ENCODE data around the gene COL4A6. TPM values are rescaled to one million over a fixed set of nuclear protein-coding genes. Genes with fewer than 3 reads are reported as not detected.

COL4A6 gene
- total RNA-seq, 1 experiment from 2014 or later, result 177 TPM

GRCh38 chrX:108165383-108166111 is 272.7 kb downstream of the COL4A6 start:
- DNase-seq (ENCODE audit: extremely low read depth, low read depth), result peak; percentile 34

GRCh38 chrX:108163333-108164082 is 274.7 kb downstream of the COL4A6 start:
- no peak for DNase-seq (ENCODE audit: extremely low read depth, low read depth)

GRCh38 chrX:108162265-108162664 is 276.0 kb downstream of the COL4A6 start:
- no peak for DNase-seq (ENCODE audit: extremely low read depth, low read depth)

- DNase-seq (ENCODE audit: extremely low read depth, low read depth), result no peak
These were observed 277.9 kb downstream of the COL4A6 start for GRCh38 chrX:108160309-108160708.

GRCh38 chrX:108159028-108159670 is 279.1 kb downstream of the COL4A6 start:
- no peak for DNase-seq (ENCODE audit: extremely low read depth, low read depth)

- DNase-seq (ENCODE audit: extremely low read depth, low read depth), result no peak
These were observed 280.6 kb downstream of the COL4A6 start for GRCh38 chrX:108157628-108158027.

DNA sequence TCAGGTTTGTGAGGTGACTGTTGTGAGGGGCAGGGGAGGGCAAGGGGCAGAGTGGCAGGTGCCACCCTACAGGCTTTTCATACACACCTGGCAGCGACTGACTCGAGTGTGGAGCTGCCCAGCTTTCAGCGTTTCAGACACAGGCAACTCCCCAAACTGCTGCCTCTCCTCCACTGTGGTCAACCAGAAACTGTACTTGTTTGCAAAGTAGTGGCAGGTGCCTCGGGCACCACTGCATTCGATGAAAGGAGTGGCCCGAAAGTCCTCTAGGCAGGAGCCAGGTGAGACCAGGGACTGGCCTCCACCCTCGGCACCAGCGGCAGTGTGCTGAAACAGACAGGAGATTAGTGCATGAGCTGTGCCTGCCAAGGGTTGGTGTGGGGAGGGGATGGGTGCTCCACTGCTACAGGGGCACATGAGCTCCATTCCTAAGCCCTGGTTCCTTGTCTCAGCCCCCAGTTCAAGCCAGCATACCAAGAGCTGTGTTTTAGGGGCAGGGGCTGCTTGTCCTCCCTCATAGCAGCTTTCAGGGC is 281.2 kb downstream of the COL4A6 start:
- no peak for DNase-seq (ENCODE audit: extremely low read depth, low read depth)

DNA sequence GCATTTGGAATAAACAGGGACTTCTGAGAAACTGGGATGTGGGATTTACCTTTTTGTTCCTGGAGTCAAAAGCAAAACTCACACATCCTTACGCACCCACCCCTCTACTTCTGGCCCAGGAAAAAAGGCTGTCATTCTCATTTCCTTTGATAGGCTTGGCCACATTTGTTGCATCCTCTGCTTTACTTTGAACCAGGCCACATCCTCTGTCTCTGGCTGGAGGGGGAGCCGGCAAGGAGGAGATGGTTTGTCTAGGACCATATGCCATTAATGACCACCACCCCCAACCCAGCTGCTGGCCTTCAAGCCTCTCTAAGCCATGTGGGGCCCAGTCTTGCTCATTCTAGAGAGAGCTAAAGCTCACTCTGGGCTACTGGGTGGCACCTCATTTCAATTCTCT is 282.1 kb downstream of the COL4A6 start:
- no peak for DNase-seq (ENCODE audit: extremely low read depth, low read depth)

GRCh38 chrX:108148524-108148923 is 289.7 kb downstream of the COL4A6 start:
- DNase-seq (ENCODE audit: extremely low read depth, low read depth), result no peak

DNA sequence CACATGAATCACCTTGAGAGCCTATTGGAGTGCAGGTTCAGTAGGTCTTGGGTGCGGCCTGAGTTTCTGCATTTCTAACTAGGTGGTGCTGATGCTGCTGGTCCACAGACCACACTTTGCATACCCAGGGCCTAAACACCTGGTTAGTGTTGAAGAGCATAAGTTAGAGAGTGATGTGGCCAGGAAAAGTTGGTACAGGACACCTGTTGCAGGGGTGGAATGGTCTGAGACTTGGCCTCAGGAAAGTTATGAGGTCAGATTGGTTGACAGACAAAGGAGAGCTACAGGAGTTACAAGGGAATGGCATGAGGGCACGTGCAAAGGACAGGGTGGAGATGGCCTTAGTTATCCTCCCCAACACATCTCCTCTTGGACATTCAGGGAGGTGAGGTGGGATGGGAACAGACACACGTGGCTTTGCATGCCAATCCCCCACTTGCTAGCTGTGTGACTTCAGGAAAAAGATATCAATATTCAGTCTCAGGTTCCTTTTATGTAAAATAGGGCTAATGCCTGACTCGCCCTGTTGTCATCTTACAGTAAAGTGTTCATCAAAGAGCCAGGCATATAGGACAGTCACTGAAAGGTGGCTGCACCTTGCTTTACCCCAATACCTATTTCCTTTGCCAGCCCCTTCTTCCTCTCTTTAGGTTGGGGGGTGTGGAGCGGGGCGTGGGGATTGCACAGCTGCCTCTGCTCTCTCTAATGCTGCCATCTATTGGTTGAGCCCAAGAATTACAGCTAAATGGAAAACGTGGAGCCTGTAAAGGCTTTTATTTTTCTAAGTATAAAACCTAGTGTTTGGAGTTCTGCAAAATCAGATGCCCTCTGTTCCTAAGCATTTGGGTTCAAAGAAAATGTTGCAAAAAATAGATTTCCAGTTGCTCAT is 299.2 kb downstream of the COL4A6 start:
- no peak for DNase-seq (ENCODE audit: extremely low read depth, low read depth)

DNA sequence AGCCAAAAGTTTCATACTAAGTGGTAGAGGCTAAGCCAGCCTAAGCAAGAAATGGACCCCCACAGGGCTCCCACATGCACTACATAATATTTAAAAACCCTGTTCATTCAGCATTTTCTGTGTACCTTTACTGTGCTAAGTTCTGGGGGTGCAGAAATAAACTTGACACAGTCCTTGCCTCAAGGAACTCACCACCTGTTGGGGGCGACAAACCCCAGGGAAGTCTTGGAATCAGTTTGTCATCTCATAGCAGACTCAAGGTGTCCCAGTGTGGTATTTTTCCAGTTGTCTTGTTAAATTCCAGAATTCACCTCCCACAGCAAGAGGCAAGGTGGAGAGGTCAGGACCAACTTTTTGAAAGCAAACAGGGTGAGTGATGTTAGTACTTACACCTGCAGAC is 303.5 kb downstream of the COL4A6 start:
- DNase-seq (ENCODE audit: extremely low read depth, low read depth), result peak; percentile 6

- DNase-seq (ENCODE audit: extremely low read depth, low read depth), result no peak
These were observed 305.3 kb downstream of the COL4A6 start for GRCh38 chrX:108132876-108133275.

DNA sequence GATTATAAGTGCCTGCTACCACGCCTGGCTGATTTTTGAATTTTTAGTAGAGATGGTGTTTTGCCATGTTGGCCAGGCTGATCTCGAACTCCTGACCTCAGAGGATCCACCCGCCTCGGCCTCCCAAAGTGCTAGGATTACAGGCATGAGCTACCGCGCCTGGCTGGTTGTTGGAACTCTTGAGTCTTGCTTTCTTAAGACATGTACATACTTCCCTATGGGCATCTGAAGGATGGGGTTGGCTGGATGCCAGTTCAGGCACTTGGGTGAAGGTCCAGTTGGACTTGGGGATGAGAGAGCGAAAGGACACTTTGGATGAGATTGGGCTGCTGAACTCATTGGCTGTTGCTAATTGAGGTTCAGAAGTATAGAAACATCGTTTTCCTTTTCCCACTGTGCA is 306.2 kb downstream of the COL4A6 start:
- no peak for DNase-seq (ENCODE audit: extremely low read depth, low read depth)

- DNase-seq (ENCODE audit: extremely low read depth, low read depth), result no peak
These were observed 306.8 kb downstream of the COL4A6 start for GRCh38 chrX:108131471-108131870.

DNA sequence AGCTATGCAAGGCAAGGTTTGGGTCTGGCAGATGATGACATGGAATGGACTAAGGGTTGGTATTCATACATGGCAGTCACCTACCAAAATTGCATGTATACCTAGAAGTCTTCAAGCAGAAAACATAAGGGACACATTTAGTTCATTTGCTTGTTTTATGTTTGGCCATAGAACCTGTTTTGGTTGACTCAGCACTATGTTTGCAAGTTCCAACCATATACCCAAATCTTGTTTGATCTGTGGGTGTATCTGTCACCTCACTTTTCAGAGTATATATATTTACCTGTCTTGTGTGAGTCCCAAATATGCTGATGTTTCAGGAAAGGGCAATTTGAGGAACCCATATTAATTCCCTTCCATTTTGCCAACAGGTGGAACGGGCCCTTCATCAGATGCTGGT is 307.3 kb downstream of the COL4A6 start:
- no peak for DNase-seq (ENCODE audit: extremely low read depth, low read depth)

- no peak for DNase-seq (ENCODE audit: extremely low read depth, low read depth)
These were observed 311.1 kb downstream of the COL4A6 start for GRCh38 chrX:108127152-108127551.

DNA sequence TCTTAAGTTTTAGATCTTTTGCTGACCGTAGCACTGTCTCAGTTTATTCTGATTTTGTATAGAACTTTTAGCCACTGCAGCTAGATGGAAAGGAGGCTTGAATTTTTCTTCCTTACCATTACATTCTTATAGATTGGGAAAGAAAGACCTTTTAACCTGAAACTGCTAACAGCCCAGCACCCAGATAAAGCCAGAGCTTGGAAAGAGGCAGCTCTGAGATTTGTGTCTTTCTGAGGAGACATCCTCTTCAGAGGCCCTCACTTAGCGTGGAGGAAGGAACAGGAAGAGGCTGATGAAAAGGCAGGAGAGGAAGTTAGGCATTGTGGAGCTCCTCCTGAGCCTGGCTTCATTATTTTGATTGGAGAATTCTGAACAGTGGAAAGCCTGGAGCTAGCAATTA is 311.6 kb downstream of the COL4A6 start:
- no peak for DNase-seq (ENCODE audit: extremely low read depth, low read depth)

- no peak for DNase-seq (ENCODE audit: extremely low read depth, low read depth)
These were observed 314.4 kb downstream of the COL4A6 start for GRCh38 chrX:108123591-108124366.

DNA sequence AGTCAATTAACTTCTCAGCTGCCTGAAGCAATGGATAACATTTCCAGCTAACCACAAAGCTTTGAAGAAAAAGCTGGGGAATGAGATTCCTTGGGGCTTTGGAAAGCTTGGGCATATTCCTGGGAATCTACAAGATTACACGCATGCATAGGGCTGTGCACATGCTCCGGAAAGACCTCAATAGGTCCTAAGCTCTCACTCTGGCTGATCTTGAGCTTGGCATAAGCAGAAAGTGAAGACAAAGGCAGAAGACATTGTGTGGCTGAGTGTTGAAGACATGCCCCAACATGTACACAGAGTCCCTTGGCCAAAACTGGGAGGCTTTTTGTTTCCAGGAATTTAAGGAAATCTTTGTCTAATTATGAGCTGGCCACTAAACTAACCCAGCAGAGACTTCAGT is 315.5 kb downstream of the COL4A6 start:
- no peak for DNase-seq (ENCODE audit: extremely low read depth, low read depth)

DNA sequence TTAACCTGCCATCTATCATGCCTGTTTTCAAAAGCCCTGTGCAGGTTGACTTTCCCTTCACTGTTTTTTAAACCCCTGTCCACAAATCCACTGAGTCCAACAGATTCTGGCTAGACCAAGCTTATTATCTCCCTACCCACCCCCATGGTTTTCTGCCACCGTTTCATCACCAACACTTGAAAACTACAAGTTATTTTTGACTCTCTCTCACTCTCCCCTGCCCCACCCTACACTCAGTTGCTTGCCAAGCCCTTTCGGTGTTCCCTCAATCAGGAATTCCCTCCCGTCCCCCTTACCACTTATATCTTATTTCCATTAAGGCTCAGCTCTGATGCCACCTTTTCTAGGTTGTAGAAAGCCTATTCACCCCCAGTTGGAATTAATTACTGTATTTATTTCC is 316.9 kb downstream of the COL4A6 start:
- DNase-seq (ENCODE audit: extremely low read depth, low read depth), result no peak

Measured in NCI-H460 (cell line).